ENCODE measurements around the gene RNF14. TPM values are rescaled to one million over a fixed set of nuclear protein-coding genes. Genes with fewer than 3 reads are reported as not detected.

Gene RNF14
- total and polyA plus RNA-seq, 10 of the 15 experiments (the other 5 are each of a cell fraction or from before 2014, with no cell fraction given), result 13.2 to 41.8 (median 28.3) TPM

- Histone ChIP-seq H3K4me1 (ENCODE audit: control insufficient read depth, insufficient read depth, low read length) (peaks cover 10% of the 10 kb centered on the region), H4K20me1 (ENCODE audit: control insufficient read depth, insufficient read depth) (no peaks in the 10 kb centered on the region), H3K27me3 (replicated peaks in 1 of 2; ENCODE audit: control insufficient read depth in 2 of 2, insufficient read depth in 2 of 2, low read length in 1 of 2) (no peaks in the 10 kb centered on the region), H3K4me3 (no peak overlapping the region), H3K27ac (ENCODE audit: control insufficient read depth, insufficient read depth) (no peak overlapping the region), H3K9ac (ENCODE audit: control insufficient read depth, insufficient read depth, low read length) (no peak overlapping the region), H3K9me3 (replicated peaks; ENCODE audit: control insufficient read depth, insufficient read depth, low read length) (no peaks in the 10 kb centered on the region), H3K36me3 (ENCODE audit: control insufficient read depth in 2 of 2, insufficient read depth in 2 of 2, low read length in 1 of 2) (no peaks in the 10 kb centered on the region), H3K79me2 (ENCODE audit: control insufficient read depth, insufficient read depth, low read length) (no peaks in the 10 kb centered on the region), H3K4me2 (ENCODE audit: control insufficient read depth, insufficient read depth) (peak overlapping the region; percentile 22; the same call in 1 of the 2 replicates), H2AFZ (ENCODE audit: control insufficient read depth, low read depth, low read length) (no peak overlapping the region)
- in situ Hi-C loops (cut with MboI) (no loop called here), intact Hi-C loops (cut with micrococcal nuclease; ENCODE audit: unreplicated experiment) (no loop called here)
- 0 out of 2 replicates have a peak, but pooled peaks have one; percentile 20 for TF ChIP-seq MTA2 (IDR thresholded peaks at IDR 0.05; ENCODE audit: low read depth)
- TF ChIP-seq RUNX3 (IDR thresholded peaks at IDR 0.05; ENCODE audit: low read length), result peak; percentile 83
- TF ChIP-seq CBFB (IDR thresholded peaks at IDR 0.05; ENCODE audit: low read depth), result no peak
- peak in 1 of 2 experiments; percentile 18; a peak in 1 of 4 replicates for TF ChIP-seq IKZF2 (IDR thresholded peaks at IDR 0.05)
- TF ChIP-seq ETV6 (conservative IDR thresholded peaks at IDR 0.05 in 1 of 2, IDR thresholded peaks at IDR 0.05 in 1 of 2; ENCODE audit: borderline replicate concordance in 1 of 2, low read depth in 1 of 2), result no peak
- 0 out of 4 replicates have a peak, but pooled peaks of 1 of the 2 experiments have one; percentile 7 for TF ChIP-seq BHLHE40 (IDR thresholded peaks at IDR 0.05; ENCODE audit: borderline replicate concordance in 1 of 2, low read depth in 2 of 2, low read length in 1 of 2)
- WGBS (ENCODE audit: insufficient coverage, insufficient replicate concordance, low lambda C conversion rate, missing lambda C conversion rate), result 19% methylated on average over 3 of the region's 3 CpGs
- ChIA-PET CTCF (interaction anchor here (0.6 to 2.2 kb wide), 8 partner anchors 9 to 659 kb away, joined by 3 to 7 read pairs (median 3); no protein-coding TSS in a partner anchor), SMC1A (ENCODE audit: uncharacterized antibody, unreplicated experiment) (interaction anchor here (0.6 to 1.4 kb wide), 8 partner anchors 8 to 281 kb away, joined by 3 to 6 read pairs (median 3); partner anchors contain the start of gene RNF14), RAD21 (ENCODE audit: unreplicated experiment) (no interaction called here), POLR2A (no interaction called here)
- DNase-seq (ENCODE audit: low read depth, low spot score) (no peak), FAIRE-seq (no peak), ATAC-seq (peak; percentile 81)
- BruUV-seq (replicated peaks), result no TSS peak
Observed at GRCh38 chr5:142006363-142007236, 37.7 kb downstream of the RNF14 start.
